Skin of body (tissue), 2 donors: Measurements from ENCODE around the gene SH3BP2. TPM values are rescaled to one million over a fixed set of nuclear protein-coding genes. Genes with fewer than 3 reads are reported as not detected.

Source experiments
- DNase-seq: peaks from one replicate; lab custom pipeline; 2025; lab: John Stamatoyannopoulos, UW
- total RNA-seq: library from RNA; depleted of rRNA; stranded (reverse); fragments of >200 nt; gene quantifications from one replicate; pipeline ENCODE4 v1.2.3, GENCODE V29; 2014

Gene SH3BP2
- 29.4 TPM for total RNA-seq

- no peak for DNase-seq
Measured at GRCh38 chr4:2792711-2793585, at the start of gene SH3BP2. Gene SH3BP2 (plus strand): TSS chr4:2793085. CDS start chr4:2820618, 27,533 bp downstream.

DNA sequence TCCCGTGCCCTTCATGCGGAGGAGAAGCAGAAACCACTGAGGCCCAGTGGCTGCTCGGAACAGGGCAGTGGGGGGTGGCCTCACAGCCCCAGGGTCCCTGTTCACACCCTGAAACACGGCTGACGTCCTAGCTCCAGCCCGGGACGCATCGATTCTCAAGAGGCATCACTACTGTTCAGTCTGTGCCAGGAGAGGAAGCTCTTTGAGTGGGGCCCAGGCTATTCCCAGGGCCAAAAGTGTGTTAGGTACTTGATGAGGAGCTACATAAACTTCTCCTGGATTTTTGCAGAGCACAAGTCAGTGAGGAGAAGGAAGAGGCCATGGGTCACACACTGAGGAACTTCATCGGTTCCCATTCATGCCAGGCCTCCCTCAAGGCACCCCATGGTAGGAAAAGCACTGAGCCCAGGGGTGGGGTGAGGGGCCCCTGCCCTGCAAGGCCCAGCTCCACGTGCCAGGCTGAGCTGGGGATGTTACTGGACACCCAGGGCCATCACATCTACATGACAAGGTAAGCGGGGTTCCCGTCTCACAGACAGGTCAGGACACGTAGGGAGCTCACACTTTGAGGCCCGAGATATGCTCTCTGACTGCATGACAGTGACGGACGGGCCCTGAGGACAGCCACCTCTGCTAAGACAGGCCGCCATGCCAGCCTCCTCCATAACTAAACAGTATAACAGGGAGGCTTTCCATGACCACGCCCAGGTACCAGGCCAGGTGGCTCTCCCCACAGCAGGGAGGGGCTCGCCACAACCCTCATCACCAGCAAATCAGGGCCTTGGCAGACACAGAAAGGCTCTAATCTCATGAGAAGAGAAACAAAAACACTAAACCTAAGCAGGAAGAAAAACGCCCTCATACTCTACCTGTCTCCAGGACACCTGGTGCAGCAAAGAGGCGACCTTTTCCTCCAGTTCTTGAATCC is 49.1 kb upstream of the SH3BP2 start:
- no peak for DNase-seq

DNA sequence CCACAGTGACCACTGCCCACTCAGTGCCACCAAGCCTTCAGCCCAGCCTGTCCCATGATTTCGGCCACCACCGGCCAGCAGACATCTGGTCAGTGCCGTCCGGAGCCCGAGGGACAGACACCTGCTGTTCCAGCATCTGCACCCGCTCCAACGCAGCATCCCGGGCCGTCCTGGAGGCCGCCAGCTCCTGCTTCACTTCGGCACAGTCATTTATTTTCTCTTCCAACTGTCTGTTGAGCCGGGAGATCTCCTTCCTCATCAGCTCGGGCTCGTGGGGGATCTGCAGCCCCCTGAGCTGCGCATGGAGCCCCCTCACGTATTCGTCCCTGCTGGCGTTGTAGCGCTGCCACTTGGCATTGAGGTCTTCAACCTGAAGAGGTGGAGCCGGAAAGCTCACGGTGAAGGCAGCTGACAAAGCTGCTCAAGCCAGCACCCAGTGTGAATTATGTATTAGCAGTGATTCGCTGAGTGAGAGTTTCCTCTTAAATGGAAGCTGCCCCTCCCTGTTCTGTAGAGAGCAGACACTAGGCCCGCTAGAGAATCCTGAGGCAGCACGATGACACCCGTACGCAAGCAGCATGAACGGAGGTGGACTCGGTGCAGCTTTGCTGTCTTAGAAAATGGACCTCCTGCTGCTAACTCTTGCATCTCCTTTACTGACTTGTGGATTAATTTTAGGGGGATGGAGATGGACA is 48.2 kb upstream of the SH3BP2 start:
- DNase-seq, result no peak

GRCh38 chr4:2745516-2745915 is 47.4 kb upstream of the SH3BP2 start:
- DNase-seq, result no peak

GRCh38 chr4:2745981-2746806 is 46.7 kb upstream of the SH3BP2 start:
- no peak for DNase-seq

GRCh38 chr4:2746891-2747695 is 45.8 kb upstream of the SH3BP2 start:
- DNase-seq, result no peak

DNA sequence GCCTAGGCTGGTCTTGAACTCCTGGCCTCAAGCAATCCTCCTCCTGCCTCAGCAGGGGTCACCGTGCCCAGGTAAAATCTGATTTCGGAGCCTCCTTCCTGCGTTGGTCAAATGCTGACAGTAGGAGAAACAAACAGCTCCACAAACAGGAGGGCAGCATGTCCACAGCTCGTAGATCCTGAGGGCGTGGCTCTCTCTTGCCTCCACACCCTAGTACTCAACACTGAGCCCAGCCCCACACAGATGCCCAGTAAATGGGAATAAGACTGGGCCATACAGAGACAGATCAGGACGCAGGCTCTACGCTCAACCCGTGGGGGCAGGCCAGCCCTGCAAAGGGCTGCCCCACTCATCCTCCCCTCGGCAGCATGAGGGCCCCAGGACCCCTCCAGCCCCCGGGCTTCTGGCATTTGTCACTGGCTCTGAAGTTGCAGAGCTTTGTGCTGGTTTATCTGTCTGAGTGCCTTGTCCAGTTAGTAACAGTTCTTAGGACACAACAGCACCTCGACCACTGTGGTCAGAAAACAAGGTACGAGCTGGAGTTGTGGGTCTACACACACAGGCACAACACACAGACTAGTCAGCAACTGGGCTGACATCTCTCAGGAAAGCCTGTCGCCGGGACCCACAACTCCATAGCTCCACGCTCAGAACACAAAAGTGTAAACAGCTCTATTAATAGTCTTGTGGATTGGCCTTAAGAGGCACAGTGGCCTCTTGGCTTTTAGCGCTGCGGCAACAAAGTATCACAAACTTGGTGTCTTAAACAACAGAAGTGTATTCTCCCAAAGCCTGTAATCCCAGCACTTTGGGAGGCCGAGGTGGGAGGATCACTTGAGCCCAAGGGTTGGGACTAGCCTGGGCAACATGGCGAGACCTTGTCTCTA is 41.9 kb upstream of the SH3BP2 start:
- DNase-seq, result no peak

DNA sequence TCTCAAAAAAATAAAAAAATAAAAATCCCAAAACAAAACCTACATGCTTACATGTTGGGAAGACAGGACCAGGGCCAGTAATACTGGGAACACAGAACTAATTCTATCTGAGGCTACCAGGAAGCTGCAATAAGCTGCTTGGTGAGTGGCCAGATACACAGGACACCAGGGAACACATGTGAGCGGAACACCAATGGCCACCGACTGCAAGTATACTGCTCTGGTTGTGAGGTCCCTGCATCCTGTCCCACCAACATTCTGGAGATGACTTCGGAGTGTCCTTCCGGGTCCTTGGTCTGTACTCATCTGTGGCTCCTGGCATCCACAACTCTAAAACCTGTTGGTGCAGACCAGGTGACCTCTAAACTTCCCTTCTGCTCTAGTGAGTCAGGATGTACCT is 39.4 kb upstream of the SH3BP2 start:
- no peak for DNase-seq

DNA sequence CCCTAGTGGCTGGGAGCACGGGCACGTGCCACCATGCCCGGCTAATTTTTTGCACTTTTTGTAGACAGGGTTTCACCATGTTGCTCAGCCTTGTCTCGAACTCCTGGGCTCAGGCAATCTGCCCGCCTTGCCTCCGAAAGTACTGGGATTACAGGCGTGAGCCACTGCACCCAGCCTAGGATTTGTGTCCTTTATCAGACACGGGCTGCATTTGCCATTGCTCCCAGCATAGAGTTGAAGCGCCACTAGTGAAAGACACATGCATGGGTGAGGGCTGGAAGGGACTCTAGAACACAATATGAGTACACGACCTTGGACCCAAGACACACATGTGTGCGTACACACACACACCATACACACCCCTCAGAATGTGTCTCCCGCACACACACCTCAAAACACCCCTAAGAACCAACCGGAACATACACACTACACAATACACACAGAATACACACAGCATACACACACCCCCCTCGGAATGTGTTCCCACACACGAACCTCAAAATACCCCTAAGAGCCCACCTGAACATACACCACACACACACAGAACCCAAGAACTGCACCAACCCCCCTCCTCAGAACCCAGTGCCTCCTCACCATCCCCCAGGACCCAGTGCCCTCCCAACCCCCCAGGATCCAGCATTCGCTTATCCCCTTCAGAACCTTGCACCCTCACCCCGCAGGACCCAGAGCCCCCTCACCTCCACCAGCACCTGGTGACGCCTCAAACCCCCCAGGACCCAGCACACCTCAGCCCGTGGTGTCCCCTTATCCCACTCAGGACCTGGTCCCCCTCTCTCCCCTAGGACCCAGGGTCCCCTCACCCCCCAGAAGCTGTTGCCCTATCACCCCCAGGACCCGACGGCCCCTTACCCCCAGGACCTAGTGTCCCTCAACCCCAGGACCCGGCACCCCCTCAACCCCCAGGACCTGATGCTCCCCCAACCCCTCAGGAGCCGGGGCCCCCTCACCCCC is 37.8 kb upstream of the SH3BP2 start:
- DNase-seq, result no peak

- peak; percentile 56 for DNase-seq
Measured at GRCh38 chr4:2755821-2756690, 36.8 kb upstream of the SH3BP2 start, which contains the start of gene TNIP2. Gene TNIP2 (minus strand): TSS chr4:2756336. CDS start chr4:2756289, 47 bp downstream.

- DNase-seq, result no peak
Measured at GRCh38 chr4:2756691-2757350, 36.1 kb upstream of the SH3BP2 start.

DNA sequence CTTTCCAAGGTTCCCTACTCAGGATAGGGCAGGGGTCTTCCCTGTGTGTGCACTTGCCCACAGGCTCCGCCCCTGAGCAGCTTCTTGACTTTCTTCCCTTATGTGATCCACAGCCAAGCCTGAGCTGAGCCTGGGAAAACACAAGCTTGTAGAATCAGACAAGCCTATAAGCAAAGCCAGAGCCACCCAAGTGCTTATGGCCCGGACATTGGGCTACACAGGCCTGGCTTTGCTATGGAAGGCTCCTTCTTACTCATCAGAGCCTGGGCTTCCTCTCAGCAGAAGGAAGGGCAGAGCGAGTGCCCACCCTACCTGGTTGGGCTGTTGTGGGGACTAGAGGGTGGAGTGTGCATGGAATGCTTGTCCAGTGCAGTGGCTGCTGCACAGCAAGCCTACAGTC is 35.5 kb upstream of the SH3BP2 start:
- DNase-seq, result no peak

GRCh38 chr4:2761035-2761923 is 31.6 kb upstream of the SH3BP2 start:
- no peak for DNase-seq

- no peak for DNase-seq
Measured at GRCh38 chr4:2762048-2762447, 30.8 kb upstream of the SH3BP2 start.
